Endothelial cell of umbilical vein (primary cell): Measurements from ENCODE around the gene SAMD10. TPM values are rescaled to one million over a fixed set of nuclear protein-coding genes. Genes with fewer than 3 reads are reported as not detected.

ENCODE experiments used
- BruUV-seq: library from RNA; stranded (reverse); fragments of 400-500 nt; replicated peaks from 2 replicates; lab custom pipeline; 2021; lab: Mats Ljungman, UMichigan
- CTCF ChIA-PET: fragments of 300-600, 350-600 bp; sonication (Branson Sonifier 250); formaldehyde crosslinking; loops from one replicate; lab custom pipeline; 2021; ENCODE audit warnings: antibody characterized with exemption, inconsistent platforms; lab: Charles Lee
- POLR2A ChIA-PET: fragments of 300-600, 350-600 bp; sonication (Branson Sonifier 250); formaldehyde crosslinking; loops from one replicate; lab custom pipeline; 2021; ENCODE audit warnings: antibody characterized with exemption, inconsistent platforms; lab: Charles Lee
- DNase-seq: peaks from one replicate; pipeline ENCODE4 v3.0.0-alpha.2; 2011; ENCODE audit warnings: low read depth, low spot score
- FAIRE-seq: peaks from 2 replicates; lab custom pipeline; 2011; peaks lifted over from hg19 to GRCh38; lab: Jason Lieb, UNC
- H2AFZ ChIP-seq: 2 replicates; pipeline ENCODE4 v1.6.0; 2012; ENCODE audit warnings: low read depth, low read length, control low read depth, inconsistent platforms
- H3K27ac ChIP-seq: 2 replicates; pipeline ENCODE4 v1.5.1; 2011; ENCODE audit warnings: low read depth, mild to moderate bottlenecking, control low read depth, low read length, moderate library complexity; ENCODE audit not compliant: insufficient read depth
- H3K27me3 ChIP-seq, 2 experiments: 2 replicates each; pipeline versions ENCODE4 v1.6.0 to v1.6.1; 2011; ENCODE audit warnings: low read length in 2 of 2, mixed read lengths in 1 of 2; ENCODE audit not compliant: control insufficient read depth in 2 of 2, insufficient read depth in 2 of 2
- H3K36me3 ChIP-seq, 2 experiments: 2 replicates in 1 of 2; 3 replicates in 1 of 2; pipeline ENCODE4 v1.5.1; 2011; ENCODE audit warnings: low read length in 2 of 2, mild to moderate bottlenecking in 1 of 2, moderate library complexity in 1 of 2; ENCODE audit not compliant: control insufficient read depth in 2 of 2, insufficient read depth in 2 of 2; ENCODE audit errors: extremely low read depth in 1 of 2
- H3K4me1 ChIP-seq: 3 replicates; pipeline ENCODE4 v1.5.1; 2011; ENCODE audit warnings: mild to moderate bottlenecking, low read length; ENCODE audit not compliant: control insufficient read depth, insufficient read depth; ENCODE audit errors: extremely low read depth
- H3K4me2 ChIP-seq: 2 replicates; pipeline ENCODE4 v1.6.1; 2011; ENCODE audit warnings: low read length, control low read depth, mixed read lengths; ENCODE audit not compliant: insufficient read depth
- H3K4me3 ChIP-seq, 3 experiments: fragments of 200-600 bp in 1 of 3; sonication (generic), shearing (Covaris generic) in 1 of 3; replicated peaks in 1 of 3; 2 replicates each; pipeline ENCODE4 v1.5.1; 2011 to 2016; ENCODE audit warnings: control low read depth in 3 of 3, low read length in 3 of 3, mild to moderate bottlenecking in 2 of 3, inconsistent platforms in 1 of 3, low read depth in 1 of 3, moderate library complexity in 1 of 3; ENCODE audit not compliant: insufficient read depth in 1 of 3
- H3K79me2 ChIP-seq: 2 replicates; pipeline ENCODE4 v1.6.0; 2012; ENCODE audit warnings: low read length, inconsistent platforms; ENCODE audit not compliant: control insufficient read depth, insufficient read depth
- H3K9ac ChIP-seq: replicated peaks from 2 replicates; pipeline ENCODE3; 2011; ENCODE audit warnings: low read length, control low read depth; ENCODE audit not compliant: insufficient read depth; ENCODE audit errors: extremely low read depth
- H3K9me1 ChIP-seq: replicated peaks from 3 replicates; pipeline ENCODE4 v1.6.0; 2011; ENCODE audit warnings: mild to moderate bottlenecking, low read length; ENCODE audit not compliant: control insufficient read depth, insufficient read depth; ENCODE audit errors: extremely low read depth
- H3K9me3 ChIP-seq: replicated peaks from 2 replicates; pipeline ENCODE4 v1.5.1; 2012; ENCODE audit warnings: low read length, inconsistent platforms; ENCODE audit not compliant: control insufficient read depth, insufficient read depth
- H4K20me1 ChIP-seq: replicated peaks from 2 replicates; pipeline ENCODE3; 2011; ENCODE audit warnings: mild to moderate bottlenecking, low read length; ENCODE audit not compliant: control insufficient read depth, insufficient read depth; ENCODE audit errors: extremely low read depth
- CTCF ChIP-seq, 2 donors: IDR thresholded peaks; 1 replicate in 1 of 2; 2 replicates in 1 of 2; pipeline ENCODE4 v1.5.1; 2011; ENCODE audit warnings: low read length in 2 of 2, mild to moderate bottlenecking in 2 of 2, moderate library complexity in 2 of 2, control low read depth in 1 of 2, inconsistent platforms in 1 of 2, low read depth in 1 of 2; ENCODE audit not compliant: insufficient read depth in 1 of 2; ENCODE audit errors: extremely low read depth in 1 of 2
- EZH2 ChIP-seq: IDR thresholded peaks from 2 replicates; pipeline ENCODE4 v1.6.1; 2012; ENCODE audit warnings: borderline replicate concordance, low read depth, mild to moderate bottlenecking, moderate library complexity, low read length, inconsistent platforms; ENCODE audit not compliant: severe bottlenecking
- FOS ChIP-seq: IDR thresholded peaks from 2 replicates; pipeline ENCODE4 v1.6.1; 2011; ENCODE audit warnings: mild to moderate bottlenecking, low read length, moderate library complexity, borderline replicate concordance; ENCODE audit not compliant: insufficient read depth
- GATA2 ChIP-seq: IDR thresholded peaks from 2 replicates; pipeline ENCODE4 v1.7.0; 2011; ENCODE audit warnings: low read depth, mild to moderate bottlenecking, moderate library complexity, mixed read lengths, low read length; ENCODE audit not compliant: insufficient read length, insufficient read depth
- JUN ChIP-seq: IDR thresholded peaks from 2 replicates; pipeline ENCODE4 v1.6.1; 2011; ENCODE audit warnings: borderline replicate concordance, low read depth; ENCODE audit not compliant: insufficient read length, insufficient read depth
- MAX ChIP-seq: IDR thresholded peaks from 2 replicates; pipeline ENCODE4 v1.6.1; 2011; ENCODE audit not compliant: insufficient read depth, insufficient read length
- MYC ChIP-seq: IDR thresholded peaks from one replicate; pipeline ENCODE4 v1.6.1; 2011; ENCODE audit warnings: mild to moderate bottlenecking, low read depth, low read length
- POLR2A ChIP-seq: IDR thresholded peaks from 2 replicates; pipeline ENCODE4 v1.6.1; 2012; ENCODE audit warnings: low read depth, mild to moderate bottlenecking, control low read depth, low read length
- POLR2AphosphoS5 ChIP-seq: IDR thresholded peaks from 2 replicates; pipeline ENCODE4 v1.6.1; 2012; ENCODE audit warnings: low read depth, mild to moderate bottlenecking, control low read depth, low read length, moderate library complexity; ENCODE audit not compliant: insufficient read depth
- dilution Hi-C: fragments of 300-500 bp; cut with MboI; formaldehyde crosslinking; loops from one replicate; pipeline ENCODE4 v1.15.0; 2019; ENCODE audit warnings: low sequenced_read_pairs; ENCODE audit not compliant: extremely low pct_ligation_motif_present
- intact Hi-C: fragments of 100-400 bp; cut with micrococcal nuclease; formaldehyde crosslinking; loops from one replicate; pipeline ENCODE4 v1.10.0; 2022
- polyA plus RNA-seq, 4 experiments: library from polyadenylated mRNA; depleted of rRNA in 3 of 4; stranded (reverse) in 3 of 4; unstranded in 1 of 4; fragments of >200 nt; gene quantifications; 2 replicates each; pipeline versions ENCODE4 v1.2.1 to v1.2.3, GENCODE V29; 2011 to 2012; ENCODE audit warnings: missing spikeins in 1 of 4
- total RNA-seq: library from RNA; stranded (reverse); gene quantifications from 2 replicates; pipeline ENCODE4 v1.2.3, GENCODE V29; 2021

The SAMD10 gene
- total and polyA plus RNA-seq, 2 donors (not counting 3 experiments of a cell fraction or from before 2014, with no cell fraction given), result 4.7 to 5.3 TPM

- ChIA-PET CTCF (no interaction called here), POLR2A (no interaction called here)
- no peak overlapping the region for H3K9ac ChIP-seq
- no peak overlapping the region for H3K27ac ChIP-seq
- TF ChIP-seq FOS (no peak), EZH2 (no peak), CTCF (IDR thresholded peaks at IDR 0.05; ENCODE audit: extremely low read depth in 1 of 2, insufficient read depth in 1 of 2, low read depth in 1 of 2, low read length in 2 of 2) (no peak), POLR2AphosphoS5 (no peak), MYC (no peak), POLR2A (no peak), MAX (no peak), JUN (no peak), GATA2 (no peak)
- H2AFZ ChIP-seq, result no peak overlapping the region
- dilution Hi-C loops, result no loop called here
- H3K36me3 ChIP-seq, result peaks cover 11 to 37% of the 10 kb centered on the region in 2 experiments
- H3K9me1 ChIP-seq, result no peaks in the 10 kb centered on the region
- H3K79me2 ChIP-seq, result peaks cover 7% of the 10 kb centered on the region
- no peak overlapping the region for H3K4me2 ChIP-seq
- no peaks in the 10 kb centered on the region for H3K27me3 ChIP-seq
- DNase-seq (no peak), FAIRE-seq (no peak)
- BruUV-seq, result no TSS peak
- no peaks in the 10 kb centered on the region for H3K9me3 ChIP-seq
- H3K4me1 ChIP-seq, result peaks cover 10% of the 10 kb centered on the region
- intact Hi-C loops, result no loop called here
- H3K4me3 ChIP-seq, result no peak overlapping the region
- no peaks in the 10 kb centered on the region for H4K20me1 ChIP-seq
Observed at GRCh38 chr20:63966944-63967322, 12.5 kb downstream of the SAMD10 start.
